ENCODE measurements around the gene THSD4.

Gene THSD4

GRCh38 chr15:71468715-71469114 is 353.4 kb downstream of the THSD4 start:
- whole genome bisulfite sequencing: no CpG with 5 or more reads among the region's 1 CpG

GRCh38 chr15:71469413-71469812 is 354.1 kb downstream of the THSD4 start:
- H3K36me3 ChIP-seq (ENCODE audit: control insufficient read depth in 1 of 2, insufficient read depth in 2 of 2, low read depth in 1 of 2, low read length in 2 of 2): peaks cover 0 to 2% of the 10 kb centered on the region in 2 experiments
- no peak overlapping the region for H4K91ac ChIP-seq (ENCODE audit: low read length)
- H3K4me1 ChIP-seq (ENCODE audit: control insufficient read depth, insufficient read depth, low read depth, low read length): peaks cover 6% of the 10 kb centered on the region
- H2BK12ac ChIP-seq (ENCODE audit: low read length in 2 of 2): no peak overlapping the region
- no peak overlapping the region for H3K4me3 ChIP-seq (ENCODE audit: insufficient read depth in 1 of 2, low read depth in 1 of 2, low read length in 2 of 2)
- H2BK15ac ChIP-seq (ENCODE audit: low read depth, poor library complexity, severe bottlenecking): no peak overlapping the region
- H2AK5ac ChIP-seq (ENCODE audit: low read length, severe bottlenecking): no peak overlapping the region
- H3K27ac ChIP-seq (ENCODE audit: low read length, poor library complexity, severe bottlenecking): no peak overlapping the region
- H2BK120ac ChIP-seq (ENCODE audit: low read depth, low read length): no peak overlapping the region
- H3K4ac ChIP-seq (ENCODE audit: low read depth in 1 of 2, low read length in 2 of 2): no peak overlapping the region
- no peak overlapping the region for H3K4me2 ChIP-seq (ENCODE audit: low read length, poor library complexity, severe bottlenecking)
- DNase-seq: no peak
- H4K8ac ChIP-seq (ENCODE audit: low read length): no peak overlapping the region
- H2BK5ac ChIP-seq (ENCODE audit: low read depth, low read length, poor library complexity, severe bottlenecking): no peak overlapping the region
- WGBS: 84% methylated on average over 8 of the region's 8 CpGs
- H3K9me3 ChIP-seq (ENCODE audit: control insufficient read depth, low read length): no peaks in the 10 kb centered on the region
- no peak overlapping the region for H3K9ac ChIP-seq (ENCODE audit: low read length)
- H3K27me3 ChIP-seq (ENCODE audit: control insufficient read depth in 1 of 2, insufficient read depth in 1 of 2, low read length in 2 of 2): no peaks in the 10 kb centered on the region
- no peak overlapping the region for H3K23ac ChIP-seq (ENCODE audit: low read length in 2 of 2)
- H3K79me1 ChIP-seq (replicated peaks; ENCODE audit: low read length, poor library complexity, severe bottlenecking): no peaks in the 10 kb centered on the region
- H3K18ac ChIP-seq (ENCODE audit: low read depth in 1 of 2, low read length in 2 of 2): no peak overlapping the region
- no peak overlapping the region for H2AFZ ChIP-seq (ENCODE audit: low read depth, low read length)
- H3K14ac ChIP-seq (ENCODE audit: low read length in 2 of 2): no peak overlapping the region

More at GRCh38 chr15:71468715-71469114, 353.4 kb downstream of the THSD4 start:
- H2AFZ ChIP-seq (ENCODE audit: low read depth, low read length): no peak overlapping the region
- H3K4me2 ChIP-seq (ENCODE audit: low read length, poor library complexity, severe bottlenecking): no peak overlapping the region
- H3K14ac ChIP-seq (ENCODE audit: low read length in 2 of 2): no peak overlapping the region
- peaks cover 6% of the 10 kb centered on the region for H3K4me1 ChIP-seq (ENCODE audit: control insufficient read depth, insufficient read depth, low read depth, low read length)
- H2AK5ac ChIP-seq (ENCODE audit: low read length, severe bottlenecking): no peak overlapping the region
- no peak overlapping the region for H3K18ac ChIP-seq (ENCODE audit: low read depth in 1 of 2, low read length in 2 of 2)
- H3K4ac ChIP-seq (ENCODE audit: low read depth in 1 of 2, low read length in 2 of 2): no peak overlapping the region
- no peak overlapping the region for H2BK15ac ChIP-seq (ENCODE audit: low read depth, poor library complexity, severe bottlenecking)
- no peak overlapping the region for H2BK120ac ChIP-seq (ENCODE audit: low read depth, low read length)
- H3K23ac ChIP-seq (ENCODE audit: low read length in 2 of 2): no peak overlapping the region
- no peak overlapping the region for H4K91ac ChIP-seq (ENCODE audit: low read length)
- H3K27me3 ChIP-seq (ENCODE audit: control insufficient read depth in 1 of 2, insufficient read depth in 1 of 2, low read length in 2 of 2): no peaks in the 10 kb centered on the region
- no peak for DNase-seq
- H3K27ac ChIP-seq (ENCODE audit: low read length, poor library complexity, severe bottlenecking): no peak overlapping the region
- H3K9ac ChIP-seq (ENCODE audit: low read length): no peak overlapping the region
- H3K79me1 ChIP-seq (replicated peaks; ENCODE audit: low read length, poor library complexity, severe bottlenecking): no peaks in the 10 kb centered on the region
- H3K36me3 ChIP-seq (ENCODE audit: control insufficient read depth in 1 of 2, insufficient read depth in 2 of 2, low read depth in 1 of 2, low read length in 2 of 2): peaks cover 0 to 2% of the 10 kb centered on the region in 2 experiments
- no peak overlapping the region for H2BK12ac ChIP-seq (ENCODE audit: low read length in 2 of 2)
- no peak overlapping the region for H4K8ac ChIP-seq (ENCODE audit: low read length)
- no peak overlapping the region for H2BK5ac ChIP-seq (ENCODE audit: low read depth, low read length, poor library complexity, severe bottlenecking)
- no peak overlapping the region for H3K4me3 ChIP-seq (ENCODE audit: insufficient read depth in 1 of 2, low read depth in 1 of 2, low read length in 2 of 2)
- H3K9me3 ChIP-seq (ENCODE audit: control insufficient read depth, low read length): no peaks in the 10 kb centered on the region

GRCh38 chr15:71471347-71471746 is 356.1 kb downstream of the THSD4 start:
- no peak overlapping the region for H2BK15ac ChIP-seq (ENCODE audit: low read depth, poor library complexity, severe bottlenecking)
- no peak overlapping the region for H3K4ac ChIP-seq (ENCODE audit: low read depth in 1 of 2, low read length in 2 of 2)
- H3K79me1 ChIP-seq (replicated peaks; ENCODE audit: low read length, poor library complexity, severe bottlenecking): peaks cover 2% of the 10 kb centered on the region
- no peak overlapping the region for H3K4me3 ChIP-seq (ENCODE audit: insufficient read depth in 1 of 2, low read depth in 1 of 2, low read length in 2 of 2)
- no peak overlapping the region for H3K9ac ChIP-seq (ENCODE audit: low read length)
- no peak overlapping the region for H3K18ac ChIP-seq (ENCODE audit: low read depth in 1 of 2, low read length in 2 of 2)
- H2AFZ ChIP-seq (ENCODE audit: low read depth, low read length): no peak overlapping the region
- H2BK120ac ChIP-seq (ENCODE audit: low read depth, low read length): no peak overlapping the region
- H3K27ac ChIP-seq (ENCODE audit: low read length, poor library complexity, severe bottlenecking): no peak overlapping the region
- H3K9me3 ChIP-seq (ENCODE audit: control insufficient read depth, low read length): no peaks in the 10 kb centered on the region
- H2BK12ac ChIP-seq (ENCODE audit: low read length in 2 of 2): no peak overlapping the region
- no peak overlapping the region for H3K23ac ChIP-seq (ENCODE audit: low read length in 2 of 2)
- H3K27me3 ChIP-seq (ENCODE audit: control insufficient read depth in 1 of 2, insufficient read depth in 1 of 2, low read length in 2 of 2): no peaks in the 10 kb centered on the region
- no peak overlapping the region for H2BK5ac ChIP-seq (ENCODE audit: low read depth, low read length, poor library complexity, severe bottlenecking)
- H3K14ac ChIP-seq (ENCODE audit: low read length in 2 of 2): no peak overlapping the region
- DNase-seq: no peak
- peaks cover 0 to 2% of the 10 kb centered on the region in 2 experiments for H3K36me3 ChIP-seq (ENCODE audit: control insufficient read depth in 1 of 2, insufficient read depth in 2 of 2, low read depth in 1 of 2, low read length in 2 of 2)
- H4K91ac ChIP-seq (ENCODE audit: low read length): no peak overlapping the region
- no peak overlapping the region for H2AK5ac ChIP-seq (ENCODE audit: low read length, severe bottlenecking)
- peaks cover 6% of the 10 kb centered on the region for H3K4me1 ChIP-seq (ENCODE audit: control insufficient read depth, insufficient read depth, low read depth, low read length)
- H4K8ac ChIP-seq (ENCODE audit: low read length): peak overlapping the region; percentile 45
- H3K4me2 ChIP-seq (ENCODE audit: low read length, poor library complexity, severe bottlenecking): no peak overlapping the region
- 89% methylated on average over 1 of the region's 1 CpG for WGBS

- H2BK12ac ChIP-seq (ENCODE audit: low read length in 2 of 2): no peak overlapping the region
- no peak for DNase-seq
- no peak overlapping the region for H3K4me3 ChIP-seq (ENCODE audit: insufficient read depth in 1 of 2, low read depth in 1 of 2, low read length in 2 of 2)
- peaks cover 2% of the 10 kb centered on the region for H3K79me1 ChIP-seq (replicated peaks; ENCODE audit: low read length, poor library complexity, severe bottlenecking)
- H3K23ac ChIP-seq (ENCODE audit: low read length in 2 of 2): no peak overlapping the region
- no peaks in the 10 kb centered on the region for H3K27me3 ChIP-seq (ENCODE audit: control insufficient read depth in 1 of 2, insufficient read depth in 1 of 2, low read length in 2 of 2)
- 93% methylated on average over 4 of the region's 4 CpGs for WGBS
- H3K9me3 ChIP-seq (ENCODE audit: control insufficient read depth, low read length): no peaks in the 10 kb centered on the region
- no peak overlapping the region for H2BK5ac ChIP-seq (ENCODE audit: low read depth, low read length, poor library complexity, severe bottlenecking)
- H2AFZ ChIP-seq (ENCODE audit: low read depth, low read length): no peak overlapping the region
- no peak overlapping the region for H3K18ac ChIP-seq (ENCODE audit: low read depth in 1 of 2, low read length in 2 of 2)
- H2BK120ac ChIP-seq (ENCODE audit: low read depth, low read length): no peak overlapping the region
- no peak overlapping the region for H2AK5ac ChIP-seq (ENCODE audit: low read length, severe bottlenecking)
- H3K27ac ChIP-seq (ENCODE audit: low read length, poor library complexity, severe bottlenecking): no peak overlapping the region
- H4K91ac ChIP-seq (ENCODE audit: low read length): no peak overlapping the region
- no peak overlapping the region for H4K8ac ChIP-seq (ENCODE audit: low read length)
- no peaks in the 10 kb centered on the region for H3K36me3 ChIP-seq (ENCODE audit: control insufficient read depth in 1 of 2, insufficient read depth in 2 of 2, low read depth in 1 of 2, low read length in 2 of 2)
- H3K14ac ChIP-seq (ENCODE audit: low read length in 2 of 2): no peak overlapping the region
- H2BK15ac ChIP-seq (ENCODE audit: low read depth, poor library complexity, severe bottlenecking): no peak overlapping the region
- H3K9ac ChIP-seq (ENCODE audit: low read length): no peak overlapping the region
- no peak overlapping the region for H3K4me2 ChIP-seq (ENCODE audit: low read length, poor library complexity, severe bottlenecking)
- H3K4me1 ChIP-seq (ENCODE audit: control insufficient read depth, insufficient read depth, low read depth, low read length): peaks cover 6% of the 10 kb centered on the region
- H3K4ac ChIP-seq (ENCODE audit: low read depth in 1 of 2, low read length in 2 of 2): no peak overlapping the region
These were observed 357.3 kb downstream of the THSD4 start for GRCh38 chr15:71472566-71472965.
